Renal pelvis (tissue), 4 donors: Measurements from ENCODE around the gene RNU6-9. TPM values are rescaled to one million over a fixed set of nuclear protein-coding genes. Genes with fewer than 3 reads are reported as not detected.

Experiments
- DNase-seq: peaks from one replicate; pipeline ENCODE4 v3.0.0-alpha.2; 2013
- polyA plus RNA-seq, 3 donors: library from polyadenylated mRNA; unstranded; fragments of 120-200 nt; gene quantifications; one replicate each; pipeline ENCODE4 v1.2.1, GENCODE V29; 2013; ENCODE audit not compliant: insufficient read length in 3 of 3

The RNU6-9 gene
- polyA plus RNA-seq, 3 donors, result not detected

DNA sequence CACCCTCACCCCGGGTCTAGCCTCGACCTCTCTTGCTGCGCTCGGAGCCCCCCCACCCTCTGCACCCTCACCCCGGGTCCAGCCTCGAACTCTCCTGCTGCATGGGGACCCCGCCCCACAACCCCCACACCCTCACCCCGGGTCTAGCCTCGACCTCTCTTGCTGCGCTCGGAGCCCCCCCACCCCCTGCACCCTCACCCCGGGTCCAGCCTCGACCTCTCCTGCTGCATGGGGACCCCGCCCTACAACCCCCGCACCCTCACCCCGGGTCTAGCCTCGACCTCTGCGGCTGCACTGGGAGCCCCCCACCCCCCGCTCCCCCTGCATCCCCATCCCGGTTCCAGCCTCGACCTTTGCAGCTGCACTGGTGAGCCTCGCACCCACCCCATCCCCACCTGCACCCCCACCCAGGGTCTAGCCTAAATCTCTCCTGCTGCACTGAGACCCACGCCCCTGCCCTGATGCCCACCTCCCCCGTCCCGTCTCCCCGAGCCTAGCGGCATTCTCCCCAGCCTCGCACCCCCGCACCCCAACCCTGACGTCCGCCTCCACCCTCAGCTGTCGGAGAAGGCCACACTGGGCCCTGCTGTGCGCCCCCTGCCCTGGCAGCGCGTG lies 32.0 kb upstream of the RNU6-9 start:
- DNase-seq, result no peak

DNA sequence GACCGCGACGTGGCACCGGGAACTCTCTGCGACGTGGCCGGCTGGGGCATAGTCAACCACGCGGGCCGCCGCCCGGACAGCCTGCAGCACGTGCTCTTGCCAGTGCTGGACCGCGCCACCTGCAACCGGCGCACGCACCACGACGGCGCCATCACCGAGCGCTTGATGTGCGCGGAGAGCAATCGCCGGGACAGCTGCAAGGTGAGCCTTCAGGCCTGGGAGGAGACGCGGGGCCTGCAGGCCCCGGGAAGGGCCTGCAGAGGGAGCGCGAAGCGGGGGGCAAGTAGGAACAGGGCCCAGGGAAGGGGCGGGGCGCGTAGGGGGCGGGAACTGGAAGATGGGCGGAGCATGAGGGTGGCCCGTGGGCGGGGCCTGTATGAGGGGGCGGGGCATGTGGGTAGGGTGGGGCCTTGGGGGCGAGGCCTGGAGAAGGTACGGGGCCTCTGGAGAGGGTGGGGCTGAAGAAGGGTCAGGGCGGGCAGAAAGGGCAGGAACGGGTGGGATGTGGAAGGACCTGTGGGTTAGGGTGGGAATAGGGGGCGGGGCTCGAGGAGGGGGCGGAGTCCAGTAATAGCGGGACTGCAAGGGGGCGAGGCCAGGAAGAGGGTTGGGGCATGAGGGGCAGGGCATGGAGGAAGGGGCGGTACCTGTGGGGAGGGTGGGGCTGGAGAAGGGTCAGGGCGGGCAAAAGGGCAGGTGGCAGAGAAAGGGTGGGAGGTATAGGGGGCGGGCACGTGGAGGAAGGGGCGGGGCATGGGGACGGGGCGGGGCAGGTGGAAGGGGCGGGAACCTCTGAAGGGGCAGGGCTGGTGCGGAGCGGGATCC lies 31.3 kb upstream of the RNU6-9 start:
- no peak for DNase-seq

DNA sequence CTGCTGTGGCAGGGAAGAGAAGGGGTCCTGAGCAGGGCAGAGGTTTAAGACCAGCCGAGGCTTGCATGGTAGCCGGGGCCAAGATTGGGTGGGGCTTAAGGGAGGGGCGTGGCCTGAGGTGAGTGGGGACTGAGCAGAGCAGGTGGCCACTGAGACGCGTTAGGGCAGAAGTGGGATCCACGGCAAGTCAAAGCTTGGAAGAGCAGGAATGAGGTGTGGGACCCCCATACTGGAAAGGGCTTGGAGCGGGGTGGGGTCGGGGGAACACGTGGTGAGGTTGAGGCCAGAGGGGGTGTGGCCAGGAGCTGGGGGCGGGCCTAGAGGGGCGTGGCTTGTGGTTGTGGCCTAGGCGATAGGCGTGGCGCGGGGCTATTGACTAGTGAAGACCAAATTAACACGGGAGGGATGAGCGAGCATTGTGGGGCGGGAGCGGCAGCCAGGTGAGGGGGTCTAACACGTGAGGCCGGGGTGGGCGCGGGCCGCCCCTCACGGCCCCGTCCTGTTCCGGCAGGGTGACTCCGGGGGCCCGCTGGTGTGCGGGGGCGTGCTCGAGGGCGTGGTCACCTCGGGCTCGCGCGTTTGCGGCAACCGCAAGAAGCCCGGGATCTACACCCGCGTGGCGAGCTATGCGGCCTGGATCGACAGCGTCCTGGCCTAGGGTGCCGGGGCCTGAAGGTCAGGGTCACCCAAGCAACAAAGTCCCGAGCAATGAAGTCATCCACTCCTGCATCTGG lies 30.5 kb upstream of the RNU6-9 start:
- DNase-seq, result no peak

DNA sequence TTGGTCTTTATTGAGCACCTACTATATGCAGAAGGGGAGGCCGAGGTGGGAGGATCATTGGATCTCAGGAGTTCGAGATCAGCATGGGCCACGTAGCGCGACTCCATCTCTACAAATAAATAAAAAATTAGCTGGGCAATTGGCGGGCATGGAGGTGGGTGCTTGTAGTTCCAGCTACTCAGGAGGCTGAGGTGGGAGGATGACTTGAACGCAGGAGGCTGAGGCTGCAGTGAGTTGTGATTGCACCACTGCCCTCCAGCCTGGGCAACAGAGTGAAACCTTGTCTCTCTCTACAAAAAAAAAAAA lies 30.0 kb upstream of the RNU6-9 start:
- DNase-seq, result no peak

DNA sequence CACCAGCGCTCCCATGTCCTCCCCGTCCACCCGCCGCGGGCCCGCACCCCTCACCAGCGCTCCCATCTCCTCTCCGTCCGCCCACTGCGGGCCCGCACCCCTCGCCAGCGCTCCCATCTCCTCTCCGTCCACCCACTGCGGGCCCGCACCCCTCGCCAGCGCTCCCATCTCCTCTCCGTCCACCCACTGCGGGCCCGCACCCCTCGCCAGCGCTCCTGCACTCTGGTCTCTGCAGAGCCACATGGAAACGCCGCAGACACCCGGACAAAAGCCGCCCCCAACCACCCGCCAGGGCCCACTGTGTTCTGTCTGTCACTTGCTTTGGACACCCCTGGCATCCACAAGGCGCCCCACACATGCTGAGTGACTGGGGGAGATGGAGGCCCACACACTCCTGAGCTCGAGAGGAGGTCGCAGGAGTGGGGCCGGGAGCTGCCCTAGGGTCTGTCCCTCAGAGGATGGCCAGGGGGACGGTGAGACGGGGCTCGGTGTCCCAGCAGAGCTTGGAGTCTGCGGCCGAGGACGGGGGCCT lies 26.4 kb upstream of the RNU6-9 start:
- no peak for DNase-seq

DNA sequence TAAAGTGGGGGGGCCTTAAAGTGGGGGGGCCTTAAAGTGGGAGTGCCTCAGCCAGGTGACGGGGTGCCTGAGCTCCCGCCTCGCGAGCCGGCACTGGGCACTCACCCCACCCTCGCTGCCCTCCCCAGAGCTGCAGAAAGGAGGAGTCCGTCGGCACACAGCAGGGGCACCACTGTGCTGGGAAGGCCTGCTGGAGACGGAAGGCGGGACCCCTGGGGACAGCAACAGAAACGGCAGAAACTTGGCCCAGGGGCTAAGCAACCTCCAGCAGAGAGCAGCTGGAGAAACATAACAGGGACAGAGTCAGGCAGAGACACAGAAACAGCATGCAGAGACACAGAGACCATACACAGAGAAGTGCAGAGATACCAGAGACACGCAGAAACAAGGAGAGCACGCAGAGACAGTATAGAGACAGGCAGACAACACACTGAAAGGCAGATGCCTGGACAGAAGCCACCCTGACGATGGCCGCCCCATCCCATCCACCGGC lies 25.9 kb upstream of the RNU6-9 start:
- no peak for DNase-seq

DNA sequence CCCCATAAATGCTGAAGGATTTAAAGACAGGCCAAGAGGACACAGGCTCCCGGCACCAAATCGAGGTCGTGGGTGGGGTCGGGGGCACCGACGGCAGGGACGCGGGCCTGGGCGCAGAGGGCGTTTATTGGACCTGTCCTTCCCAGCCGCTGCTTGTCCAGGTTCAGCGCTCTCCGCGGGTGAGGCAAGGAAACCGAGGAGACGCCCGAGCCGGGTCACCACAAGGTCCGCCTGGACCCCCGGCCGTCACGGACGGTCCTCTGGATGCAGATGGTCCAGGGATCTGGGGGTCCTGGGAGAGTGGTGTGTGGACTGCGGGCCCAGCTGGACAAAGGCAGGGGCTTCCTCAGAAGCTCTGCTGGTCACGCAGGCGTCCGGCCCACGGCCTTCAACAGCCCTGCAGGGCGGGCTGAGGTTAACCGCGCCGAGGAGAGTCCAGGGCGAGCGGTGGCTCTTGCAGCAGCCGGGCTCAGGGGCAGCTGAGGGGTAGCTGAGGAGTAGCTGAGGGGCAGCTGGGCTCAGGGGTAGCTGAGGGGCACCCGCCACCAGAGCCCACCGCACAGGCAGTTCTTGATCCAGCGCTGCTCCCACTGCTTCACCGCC lies 25.3 kb upstream of the RNU6-9 start:
- DNase-seq, result no peak

DNA sequence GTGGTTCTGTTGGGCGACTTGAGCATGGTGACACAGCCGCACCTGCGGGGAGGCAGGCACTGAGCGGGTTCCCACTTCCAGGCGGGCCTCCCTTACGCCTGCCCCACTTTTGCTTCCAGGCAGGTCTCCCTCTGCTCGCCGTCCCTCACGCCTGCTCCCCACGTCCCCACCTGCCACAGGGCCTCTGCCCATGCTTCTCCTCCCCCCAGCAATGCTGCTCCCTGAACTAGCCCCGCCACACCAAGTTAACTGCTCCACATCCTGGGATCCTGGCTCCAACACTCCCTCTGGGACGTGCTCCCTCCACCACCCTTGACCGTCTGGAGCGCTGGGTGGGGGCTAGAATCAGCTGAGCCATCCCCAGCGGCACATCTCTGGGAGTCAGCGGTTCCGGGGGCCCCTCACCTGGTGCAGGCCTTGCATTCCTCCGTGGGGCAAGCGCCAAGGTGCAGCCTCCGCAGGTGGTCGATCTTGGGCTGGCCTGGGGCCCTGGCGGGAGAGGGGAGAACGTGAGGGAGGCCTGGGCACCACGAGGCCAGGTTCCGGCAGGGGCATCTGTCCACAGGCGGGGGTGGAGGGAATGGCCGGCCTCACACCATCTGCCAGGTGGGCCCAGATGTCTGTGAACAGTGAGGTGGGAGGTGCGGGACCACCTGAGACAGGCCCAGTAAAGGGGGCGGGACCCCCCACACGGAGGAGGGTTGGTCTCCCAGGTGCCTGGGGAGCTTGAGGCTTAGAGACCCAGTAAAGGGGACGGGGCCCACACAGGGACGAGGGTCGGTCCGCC lies 24.6 kb upstream of the RNU6-9 start:
- no peak for DNase-seq

DNA sequence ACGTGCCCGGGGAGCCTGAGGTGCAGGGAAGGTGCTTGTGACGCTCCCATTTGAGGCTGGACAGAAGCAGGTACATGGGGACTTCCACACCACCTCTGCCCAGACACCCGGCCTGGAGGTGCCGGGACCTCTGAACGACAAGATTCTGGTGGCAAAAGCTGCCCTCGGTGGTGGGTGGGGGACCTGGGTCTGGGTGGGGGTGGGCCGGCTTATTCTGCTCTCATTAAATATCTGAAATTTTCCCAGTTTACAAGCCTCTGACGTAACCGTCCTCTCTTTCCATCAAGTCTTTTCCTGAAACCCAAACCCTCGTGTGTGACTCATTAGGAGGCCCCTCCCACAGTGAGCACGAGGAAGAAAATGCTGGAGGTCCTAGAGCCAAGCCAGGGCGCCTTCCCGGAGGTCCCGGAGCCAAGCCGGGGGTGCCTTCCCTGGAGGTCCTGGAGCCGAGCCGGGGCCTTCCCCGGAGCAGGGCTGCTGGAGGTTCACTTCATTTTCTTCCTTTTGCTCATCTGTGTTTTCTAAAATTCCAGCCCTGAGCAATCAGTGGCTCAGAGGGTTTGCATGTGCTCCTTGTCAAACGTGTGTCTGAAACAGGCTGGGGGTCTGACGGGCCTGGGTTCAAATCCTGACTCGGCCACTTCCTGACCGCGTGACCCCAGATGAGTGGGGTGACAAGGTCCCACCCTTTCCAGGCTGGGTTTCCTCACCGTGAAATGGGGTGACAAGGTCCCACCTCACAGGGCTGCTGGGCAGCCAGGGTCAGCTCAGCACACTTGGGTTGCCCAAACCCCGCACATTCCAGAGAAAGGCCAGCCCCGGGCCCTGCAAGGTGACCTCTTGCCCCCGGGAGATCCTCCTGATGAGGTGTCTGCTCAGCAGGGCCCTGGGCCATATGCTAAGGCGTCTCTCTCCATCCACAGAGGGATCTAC lies 23.8 kb upstream of the RNU6-9 start:
- DNase-seq, result no peak

DNA sequence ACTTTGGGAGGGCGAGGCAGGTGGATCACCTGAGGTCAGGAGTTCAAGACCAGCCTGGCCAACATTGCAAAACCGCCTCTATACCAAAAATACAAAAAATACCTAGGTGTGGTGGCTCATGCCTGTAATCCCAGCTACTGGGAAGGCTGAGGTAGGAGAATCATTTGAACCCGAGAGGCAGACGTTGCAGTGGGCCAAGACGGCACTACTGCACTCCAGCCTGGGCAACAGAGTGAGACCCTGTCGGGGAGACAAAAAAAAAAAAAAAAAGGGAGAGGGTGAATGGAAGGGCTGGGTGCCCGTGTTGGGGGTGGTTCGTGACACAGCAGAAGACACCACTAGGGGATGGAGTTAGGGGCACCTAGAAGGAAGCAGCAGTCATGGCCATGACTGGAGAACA lies 23.0 kb upstream of the RNU6-9 start:
- DNase-seq, result no peak

DNA sequence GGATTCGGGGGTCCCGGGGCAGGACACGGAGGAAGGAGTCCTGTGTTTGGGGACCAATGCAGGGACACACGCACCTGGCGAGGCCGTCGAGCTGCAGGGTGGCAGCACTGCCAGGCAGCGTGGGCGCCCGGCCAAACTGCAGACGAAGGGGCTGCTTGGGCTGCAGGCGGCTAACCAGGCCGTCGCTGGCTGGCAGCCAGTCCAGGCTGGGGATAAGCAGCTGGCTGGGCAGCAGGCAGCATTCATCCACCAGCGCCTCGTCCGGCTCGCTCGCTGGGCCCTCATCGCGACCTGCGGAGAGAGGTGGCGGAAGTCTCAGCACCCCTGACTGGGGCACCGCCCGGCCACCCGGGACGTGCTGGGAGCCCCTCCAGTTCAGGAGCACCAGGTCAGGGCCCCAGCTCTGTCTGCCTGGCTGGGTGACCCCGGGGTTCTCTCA lies 22.3 kb upstream of the RNU6-9 start:
- DNase-seq, result no peak

DNA sequence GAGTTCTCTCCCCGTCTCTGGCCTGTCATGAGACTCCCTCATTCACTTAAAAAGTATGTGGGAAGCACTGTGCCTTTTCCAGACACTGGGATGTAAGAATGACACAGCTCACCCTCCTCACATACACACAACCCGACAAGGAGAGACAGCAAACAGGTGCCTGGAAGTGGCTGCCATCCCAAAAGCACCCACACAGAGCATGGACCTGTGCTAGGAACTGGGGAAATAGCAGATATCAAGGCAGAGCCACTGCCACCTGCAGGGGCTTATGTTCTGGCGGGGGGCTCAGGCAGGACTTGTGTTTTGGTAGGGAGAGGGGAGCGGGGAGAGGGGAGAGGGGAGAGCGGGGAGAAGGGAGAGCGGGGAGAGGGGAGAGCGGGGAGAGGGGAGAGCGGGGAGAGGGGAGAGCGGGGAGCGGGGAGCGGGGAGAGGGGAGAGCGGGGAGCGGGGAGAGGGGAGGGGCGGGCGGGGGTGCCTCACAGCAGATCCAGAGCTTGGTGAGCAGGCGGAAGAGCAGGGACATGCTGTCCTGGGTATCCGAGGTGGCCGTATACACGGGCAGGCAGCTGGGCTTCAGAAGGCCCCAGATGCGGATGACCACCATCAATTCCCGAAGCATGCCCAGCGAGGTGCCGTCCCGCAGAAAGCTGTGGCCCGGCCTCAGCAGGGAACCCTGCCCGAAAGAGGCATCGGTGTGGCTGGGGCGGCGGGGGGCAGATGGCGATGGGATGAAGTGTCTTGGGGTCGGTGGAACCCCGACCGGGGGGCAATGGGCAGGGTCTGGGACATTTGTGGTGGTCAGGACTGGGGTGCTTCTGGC lies 21.6 kb upstream of the RNU6-9 start:
- no peak for DNase-seq

DNA sequence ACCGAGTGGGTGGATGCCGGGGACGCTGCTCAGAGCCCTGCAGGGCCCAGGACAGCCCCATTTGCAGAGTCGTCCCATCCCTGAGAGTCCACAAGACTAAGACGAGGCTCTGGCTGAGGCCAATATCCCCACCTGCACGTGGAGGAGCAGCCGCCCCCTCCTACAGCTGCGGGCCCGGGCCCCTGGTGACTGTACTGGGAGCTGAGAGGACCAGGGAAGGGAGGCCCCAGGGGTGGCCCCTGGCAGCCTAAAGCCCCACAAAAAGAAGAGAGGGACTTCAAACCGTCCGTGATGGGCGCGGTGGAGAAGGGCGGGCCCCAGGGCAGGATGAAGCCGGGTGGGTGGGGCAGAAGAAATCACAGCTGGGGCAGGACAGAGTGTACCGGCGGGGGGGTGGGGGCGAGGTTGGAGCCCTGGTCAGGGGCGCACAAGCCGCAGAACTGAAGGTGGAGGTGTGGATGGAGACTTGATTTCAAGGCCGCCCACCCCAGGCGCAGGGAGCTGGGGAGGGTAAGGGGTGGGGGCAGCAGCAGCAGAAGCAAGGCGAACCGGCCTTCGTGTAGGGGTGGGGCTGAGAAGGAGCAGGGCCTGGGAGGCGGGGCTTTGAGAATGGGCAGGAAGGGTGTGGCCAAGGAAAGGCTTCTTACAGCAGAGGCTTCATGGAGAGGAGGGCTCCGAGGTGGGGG lies 20.9 kb upstream of the RNU6-9 start:
- DNase-seq, result no peak

DNA sequence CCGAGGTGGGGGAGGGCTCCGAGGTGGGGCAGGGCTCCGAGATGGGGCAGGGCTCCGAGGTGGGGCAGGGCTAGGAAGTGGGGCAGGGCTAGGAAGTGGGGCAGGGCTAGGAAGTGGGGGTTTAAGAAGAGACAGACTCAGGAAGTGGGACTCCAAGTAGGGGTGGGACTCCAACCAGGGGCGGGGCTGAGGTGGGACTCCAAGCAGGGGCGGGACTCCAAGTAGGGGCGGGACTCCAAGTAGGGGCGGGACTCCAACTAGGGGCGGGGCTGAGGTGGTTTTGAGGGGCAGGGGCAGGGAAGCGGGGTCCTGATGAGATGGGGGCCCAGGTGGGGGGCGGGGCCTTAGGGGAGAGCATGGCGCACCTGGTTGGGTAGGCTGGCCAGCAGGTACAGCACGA lies 20.2 kb upstream of the RNU6-9 start:
- no peak for DNase-seq

DNA sequence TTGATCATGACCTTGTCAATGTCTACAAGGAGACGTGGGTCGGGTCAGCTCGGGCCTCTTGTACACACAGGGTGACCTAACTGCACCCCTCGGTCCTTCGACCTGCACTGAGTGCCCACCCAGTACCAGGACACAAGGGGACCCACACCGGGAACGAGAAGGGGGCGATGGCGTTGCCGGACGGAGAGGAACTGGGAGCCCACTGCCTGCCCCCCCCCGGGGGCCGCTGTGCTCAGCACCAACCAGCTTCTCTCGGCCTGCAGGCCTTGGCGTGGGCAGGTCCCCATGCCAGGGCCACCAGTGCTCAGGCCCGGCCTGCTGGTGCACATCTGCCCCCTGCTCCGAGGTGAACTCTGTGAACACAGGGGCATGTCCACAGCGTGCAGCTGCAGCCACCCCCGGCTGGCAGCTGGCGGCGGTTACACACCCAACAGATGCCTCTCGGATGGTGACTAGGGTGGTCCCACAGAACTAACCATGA lies 19.7 kb upstream of the RNU6-9 start:
- no peak for DNase-seq

DNA sequence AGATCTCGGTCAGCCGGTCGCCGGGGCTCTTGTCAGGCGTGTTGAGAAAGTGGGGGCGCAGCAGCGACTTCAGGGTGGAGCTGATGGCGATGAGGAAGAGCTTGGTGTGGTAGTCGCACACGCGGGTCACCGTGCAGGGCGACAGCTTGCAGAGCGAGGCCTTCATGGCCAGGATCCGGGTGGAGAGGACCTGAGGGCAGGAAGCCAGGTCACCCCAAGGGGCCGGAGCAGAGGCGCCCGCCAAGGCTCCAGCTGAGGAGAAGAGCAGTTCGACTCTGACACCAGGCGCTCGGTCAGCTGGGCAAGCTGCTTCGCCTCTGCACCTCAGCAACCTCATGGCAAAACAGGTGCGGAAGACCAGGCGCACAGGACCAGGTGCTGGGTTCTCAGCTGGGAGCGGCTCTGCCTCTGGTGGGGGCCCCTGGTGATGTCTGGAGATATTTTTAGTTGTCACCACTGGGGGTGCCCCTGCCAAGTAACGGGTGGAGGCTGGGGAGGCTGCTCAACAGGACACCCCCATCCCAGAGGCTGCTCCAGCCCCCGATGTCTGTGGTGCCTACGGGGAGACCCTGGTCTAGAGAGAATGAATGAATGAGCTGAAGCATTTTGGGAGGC lies 17.9 kb upstream of the RNU6-9 start:
- no peak for DNase-seq

DNA sequence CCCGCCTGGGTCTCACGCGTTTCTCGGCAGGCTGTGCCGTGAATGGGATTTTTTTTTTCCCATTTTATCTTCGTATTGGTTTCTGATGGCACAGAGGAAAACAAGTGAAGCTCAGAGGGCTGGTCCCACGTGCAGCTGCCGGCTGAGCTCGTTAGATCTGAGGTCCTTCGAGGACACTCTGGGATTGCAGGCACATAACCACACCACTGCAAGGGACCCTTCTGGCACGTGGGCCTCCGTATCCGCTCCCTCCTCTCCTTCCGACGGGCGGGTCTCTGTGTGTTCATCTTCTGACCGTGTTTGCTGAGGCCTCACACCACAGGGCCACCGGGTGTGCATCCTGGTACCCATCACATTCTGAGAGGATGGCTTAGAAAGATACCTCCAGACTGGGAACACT lies 17.2 kb upstream of the RNU6-9 start:
- no peak for DNase-seq

DNA sequence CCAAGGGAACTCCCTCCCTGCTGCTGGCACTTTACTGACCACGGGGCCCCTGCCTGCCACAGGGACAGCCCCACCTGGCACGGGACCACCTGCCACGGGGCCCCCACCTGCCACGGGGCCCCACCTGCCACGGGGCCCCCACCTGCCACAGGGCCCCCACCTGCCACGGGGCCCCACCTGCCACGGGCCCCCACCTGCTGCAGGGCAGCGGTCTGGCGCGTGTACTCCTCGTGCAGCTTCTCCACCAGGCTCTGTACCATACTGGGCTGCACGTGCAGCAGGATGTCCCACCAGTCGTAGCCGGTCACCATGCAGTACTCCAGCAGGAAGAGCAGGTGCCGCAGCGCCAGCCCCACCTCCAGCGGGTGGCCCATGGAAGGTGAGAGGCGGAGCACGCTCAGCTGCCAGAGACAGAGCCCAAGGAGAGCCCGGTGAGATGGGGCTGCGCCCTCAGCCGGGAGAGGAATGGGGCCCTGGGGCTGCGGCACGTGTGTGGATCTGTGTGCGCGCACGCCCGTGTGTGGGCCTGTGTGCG lies 16.4 kb upstream of the RNU6-9 start:
- DNase-seq, result no peak
